Hematopoietic multipotent progenitor cell (in vitro differentiated cells): ENCODE results near the gene AKR1E2. TPM values are rescaled to one million over a fixed set of nuclear protein-coding genes. Genes with fewer than 3 reads are reported as not detected.

Experiments
- DNase-seq, 3 donors: peaks; one replicate each; pipeline ENCODE4 v3.0.0-alpha.2; 2011 to 2015; ENCODE audit warnings: low read depth in 2 of 3, low spot score in 2 of 3
- total RNA-seq: library from RNA; depleted of rRNA; stranded (reverse); fragments of >200 nt; gene quantifications from one replicate; pipeline ENCODE4 v1.2.3, GENCODE V29; 2012

AKR1E2 gene
- total RNA-seq, 1 donor = 31.5 TPM

DNA sequence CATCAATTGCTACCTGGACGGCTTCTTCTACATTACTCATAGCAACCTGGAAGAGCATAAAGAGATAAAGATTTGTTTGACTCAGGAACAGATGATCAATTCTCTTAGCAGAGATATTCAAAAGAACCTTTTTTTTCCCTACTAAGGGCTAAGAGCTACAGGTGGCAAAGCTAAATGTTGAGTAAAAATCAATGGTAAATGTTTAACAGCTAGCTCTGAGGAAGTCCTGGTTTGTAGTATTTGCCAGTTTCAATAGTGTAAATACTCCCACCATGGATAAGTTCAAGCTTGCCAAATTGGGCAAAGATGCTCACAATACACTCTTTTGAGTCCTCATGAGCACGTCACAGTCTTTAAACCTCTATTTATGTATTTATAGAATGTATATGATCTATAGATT, 64.0 kb downstream of the AKR1E2 start:
- DNase-seq = no peak

DNA sequence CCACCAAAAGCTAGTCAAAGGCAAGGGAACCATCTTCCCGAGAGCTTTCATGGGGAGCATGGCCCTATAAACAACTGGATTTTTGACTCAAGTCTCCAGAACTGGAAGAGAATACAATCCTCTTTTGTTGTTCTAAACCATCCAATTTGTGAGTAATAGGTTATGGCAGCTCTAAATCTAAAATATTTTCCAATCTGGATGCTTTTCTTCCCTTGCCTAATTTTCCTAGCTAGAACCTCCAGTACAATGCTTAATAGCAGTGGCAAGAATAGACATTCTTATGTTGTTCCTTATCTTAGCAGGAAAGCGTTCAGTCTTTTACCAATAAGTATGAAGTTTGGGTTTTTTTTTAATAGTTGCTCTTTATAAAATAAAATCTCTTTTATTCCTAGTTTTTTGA, 66.7 kb downstream of the AKR1E2 start:
- DNase-seq = no peak

- no peak for DNase-seq
Observed at GRCh38 chr10:4894335-4894734, 68.3 kb downstream of the AKR1E2 start.

Other genes starting within 250 kb of the AKR1E2 start
- gene AKR1C1, start 137.2 kb downstream of the AKR1E2 start, total RNA-seq = 6.7 TPM
- 1.3 TPM for gene AKR1C2, start 177.7 kb downstream of the AKR1E2 start, total RNA-seq